ENCODE results near the gene COL12A1. TPM values are rescaled to one million over a fixed set of nuclear protein-coding genes. Genes with fewer than 3 reads are reported as not detected.

Gene COL12A1
- total RNA-seq, 4 donors from 2014 or later: 14.2 to 45.1 (median 32.3) TPM

GRCh38 chr6:75158176-75158575, 47.7 kb downstream of the COL12A1 start:
- no peaks in the 10 kb centered on the region for H3K4me1 ChIP-seq
- intact Hi-C loops (cut with DNase I; ENCODE audit: low total_unique reads): no loop called here
- no peak overlapping the region for H3K27ac ChIP-seq
- TF ChIP-seq POLR2AphosphoS5 (IDR thresholded peaks at IDR 0.05): no peak
- TF ChIP-seq, protein P1, sequence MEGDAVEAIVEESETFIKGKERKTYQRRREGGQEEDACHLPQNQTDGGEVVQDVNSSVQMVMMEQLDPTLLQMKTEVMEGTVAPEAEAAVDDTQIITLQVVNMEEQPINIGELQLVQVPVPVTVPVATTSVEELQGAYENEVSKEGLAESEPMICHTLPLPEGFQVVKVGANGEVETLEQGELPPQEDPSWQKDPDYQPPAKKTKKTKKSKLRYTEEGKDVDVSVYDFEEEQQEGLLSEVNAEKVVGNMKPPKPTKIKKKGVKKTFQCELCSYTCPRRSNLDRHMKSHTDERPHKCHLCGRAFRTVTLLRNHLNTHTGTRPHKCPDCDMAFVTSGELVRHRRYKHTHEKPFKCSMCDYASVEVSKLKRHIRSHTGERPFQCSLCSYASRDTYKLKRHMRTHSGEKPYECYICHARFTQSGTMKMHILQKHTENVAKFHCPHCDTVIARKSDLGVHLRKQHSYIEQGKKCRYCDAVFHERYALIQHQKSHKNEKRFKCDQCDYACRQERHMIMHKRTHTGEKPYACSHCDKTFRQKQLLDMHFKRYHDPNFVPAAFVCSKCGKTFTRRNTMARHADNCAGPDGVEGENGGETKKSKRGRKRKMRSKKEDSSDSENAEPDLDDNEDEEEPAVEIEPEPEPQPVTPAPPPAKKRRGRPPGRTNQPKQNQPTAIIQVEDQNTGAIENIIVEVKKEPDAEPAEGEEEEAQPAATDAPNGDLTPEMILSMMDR (IDR thresholded peaks at IDR 0.05): no peak
- TF ChIP-seq EP300 (IDR thresholded peaks at IDR 0.05; ENCODE audit: low read depth): no peak
- TF ChIP-seq POLR2A (IDR thresholded peaks at IDR 0.05): no peak
- H3K36me3 ChIP-seq: no peaks in the 10 kb centered on the region
- no peak overlapping the region for H3K4me3 ChIP-seq
- DNase-seq: no peak
- H3K9me3 ChIP-seq: no peaks in the 10 kb centered on the region
- in situ Hi-C loops (cut with MboI; ENCODE audit: low pct_ligation_motif_present in 1 of 4, low pct_unique_long_range_greater_than_20kb in 1 of 4, low sequenced_read_pairs in 3 of 4): no loop called here
- H3K27me3 ChIP-seq: no peaks in the 10 kb centered on the region

DNA sequence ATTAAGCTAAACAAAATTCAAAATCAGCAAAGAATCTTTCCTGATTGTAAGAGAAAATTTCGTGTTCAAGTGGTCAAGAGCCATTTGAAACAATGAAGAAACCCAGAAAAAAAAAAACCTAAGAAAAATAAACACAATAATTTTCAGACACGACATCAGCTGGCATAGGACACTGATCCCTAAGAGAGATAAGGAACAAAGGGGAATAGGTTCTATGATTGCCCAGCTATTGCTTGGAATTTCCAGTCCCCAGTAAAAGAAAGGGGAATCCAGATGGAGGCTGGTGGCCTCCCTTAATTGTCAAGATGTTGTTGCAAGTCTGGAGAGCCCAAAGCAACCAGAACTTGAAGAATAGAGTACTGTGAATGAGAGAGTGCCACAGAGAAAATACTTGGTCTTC, 48.5 kb downstream of the COL12A1 start:
- no peaks in the 10 kb centered on the region for H3K36me3 ChIP-seq
- no peaks in the 10 kb centered on the region for H3K4me1 ChIP-seq
- intact Hi-C loops (cut with DNase I; ENCODE audit: low total_unique reads): no loop called here
- H3K27ac ChIP-seq: no peak overlapping the region
- in situ Hi-C loops (cut with MboI; ENCODE audit: low pct_ligation_motif_present in 1 of 4, low pct_unique_long_range_greater_than_20kb in 1 of 4, low sequenced_read_pairs in 3 of 4): no loop called here
- WGBS, 2 donors (ENCODE audit: low coverage in 1 of 2): 19 to 27% methylated on average over 2 of the region's 2 CpGs
- no peaks in the 10 kb centered on the region for H3K9me3 ChIP-seq
- TF ChIP-seq, protein P1 (IDR thresholded peaks at IDR 0.05): no peak
- TF ChIP-seq POLR2AphosphoS5 (IDR thresholded peaks at IDR 0.05): no peak
- TF ChIP-seq POLR2A (IDR thresholded peaks at IDR 0.05): no peak
- TF ChIP-seq EP300 (IDR thresholded peaks at IDR 0.05; ENCODE audit: low read depth): no peak
- no peak for DNase-seq
- H3K27me3 ChIP-seq: no peaks in the 10 kb centered on the region
- no peak overlapping the region for H3K4me3 ChIP-seq

- H3K9me3 ChIP-seq: no peaks in the 10 kb centered on the region
- in situ Hi-C loops (cut with MboI; ENCODE audit: low pct_ligation_motif_present in 1 of 4, low pct_unique_long_range_greater_than_20kb in 1 of 4, low sequenced_read_pairs in 3 of 4) (no loop called here), intact Hi-C loops (cut with DNase I; ENCODE audit: low total_unique reads) (no loop called here)
- DNase-seq: no peak
- H3K4me1 ChIP-seq: no peaks in the 10 kb centered on the region
- no peak for TF ChIP-seq POLR2AphosphoS5 (IDR thresholded peaks at IDR 0.05)
- TF ChIP-seq, protein P1 (IDR thresholded peaks at IDR 0.05): no peak
- TF ChIP-seq POLR2A (IDR thresholded peaks at IDR 0.05): no peak
- TF ChIP-seq EP300 (IDR thresholded peaks at IDR 0.05; ENCODE audit: low read depth): no peak
- H3K27me3 ChIP-seq: no peaks in the 10 kb centered on the region
- no peaks in the 10 kb centered on the region for H3K36me3 ChIP-seq
- H3K4me3 ChIP-seq: no peak overlapping the region
- WGBS, 2 donors (ENCODE audit: low coverage in 1 of 2): 83 to 86% methylated on average over 7 to 8 of the region's 8 CpGs
- H3K27ac ChIP-seq: no peak overlapping the region
Observed at GRCh38 chr6:75156186-75156878, 49.5 kb downstream of the COL12A1 start.

DNA sequence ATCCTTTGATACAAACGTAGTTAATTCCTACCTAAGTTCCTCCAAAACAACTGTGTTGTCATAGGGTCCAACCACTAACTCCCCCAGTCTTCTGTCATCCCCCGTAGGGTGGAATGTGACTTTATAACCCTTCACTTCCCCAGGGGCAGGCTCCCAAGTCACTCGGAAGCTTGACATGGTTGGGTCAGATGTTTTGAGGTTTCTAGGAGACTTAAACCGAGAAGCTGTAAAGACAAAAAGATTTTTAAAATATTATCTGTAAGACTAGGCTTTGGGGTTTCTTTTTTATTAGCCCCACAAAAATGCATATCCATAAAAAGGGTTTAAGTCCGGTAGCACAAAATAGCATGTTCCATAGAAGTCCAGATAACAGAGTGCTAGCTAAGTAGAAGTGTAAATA, 50.2 kb downstream of the COL12A1 start:
- no peak overlapping the region for H3K4me3 ChIP-seq
- no peak overlapping the region for H3K27ac ChIP-seq
- no peaks in the 10 kb centered on the region for H3K4me1 ChIP-seq
- no peaks in the 10 kb centered on the region for H3K27me3 ChIP-seq
- no peak for DNase-seq
- no peaks in the 10 kb centered on the region for H3K36me3 ChIP-seq
- TF ChIP-seq POLR2A (IDR thresholded peaks at IDR 0.05) (no peak), POLR2AphosphoS5 (IDR thresholded peaks at IDR 0.05) (no peak), EP300 (IDR thresholded peaks at IDR 0.05; ENCODE audit: low read depth) (no peak)
- TF ChIP-seq, protein P1 (IDR thresholded peaks at IDR 0.05): no peak
- no peaks in the 10 kb centered on the region for H3K9me3 ChIP-seq
- 55 to 66% methylated on average over 4 to 5 of the region's 5 CpGs for WGBS, 2 donors (ENCODE audit: low coverage in 1 of 2)
- intact Hi-C loops (cut with DNase I; ENCODE audit: low total_unique reads) (no loop called here), in situ Hi-C loops (cut with MboI; ENCODE audit: low pct_ligation_motif_present in 1 of 4, low pct_unique_long_range_greater_than_20kb in 1 of 4, low sequenced_read_pairs in 3 of 4) (no loop called here)

Data from transverse colon (tissue), 4 donors.